Measurements from ENCODE around the gene RNF135.

DNA sequence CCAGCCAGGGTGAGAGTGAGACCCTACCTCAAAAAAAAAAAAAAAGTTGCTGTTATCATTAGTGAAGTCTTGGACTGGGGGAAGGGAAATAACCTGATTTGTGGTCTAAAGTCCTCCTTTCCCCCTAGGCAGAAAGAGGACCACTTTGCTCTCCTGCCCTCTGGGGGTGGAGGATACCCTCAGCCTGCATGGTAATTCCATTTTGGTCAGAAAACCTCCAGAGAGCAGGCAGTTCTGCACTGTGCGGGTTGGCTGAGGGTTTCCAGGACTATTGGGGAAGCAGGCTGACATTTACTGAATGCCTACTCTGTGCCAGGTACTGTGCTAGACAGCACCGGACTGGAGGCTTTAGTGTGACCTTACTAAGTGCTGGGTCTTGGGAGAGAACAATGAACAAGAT is 46.5 kb upstream of the RNF135 start:
- no peak for TF ChIP-seq POLR2A (IDR thresholded peaks at IDR 0.05; ENCODE audit: low read length)
- TF ChIP-seq, protein P1, sequence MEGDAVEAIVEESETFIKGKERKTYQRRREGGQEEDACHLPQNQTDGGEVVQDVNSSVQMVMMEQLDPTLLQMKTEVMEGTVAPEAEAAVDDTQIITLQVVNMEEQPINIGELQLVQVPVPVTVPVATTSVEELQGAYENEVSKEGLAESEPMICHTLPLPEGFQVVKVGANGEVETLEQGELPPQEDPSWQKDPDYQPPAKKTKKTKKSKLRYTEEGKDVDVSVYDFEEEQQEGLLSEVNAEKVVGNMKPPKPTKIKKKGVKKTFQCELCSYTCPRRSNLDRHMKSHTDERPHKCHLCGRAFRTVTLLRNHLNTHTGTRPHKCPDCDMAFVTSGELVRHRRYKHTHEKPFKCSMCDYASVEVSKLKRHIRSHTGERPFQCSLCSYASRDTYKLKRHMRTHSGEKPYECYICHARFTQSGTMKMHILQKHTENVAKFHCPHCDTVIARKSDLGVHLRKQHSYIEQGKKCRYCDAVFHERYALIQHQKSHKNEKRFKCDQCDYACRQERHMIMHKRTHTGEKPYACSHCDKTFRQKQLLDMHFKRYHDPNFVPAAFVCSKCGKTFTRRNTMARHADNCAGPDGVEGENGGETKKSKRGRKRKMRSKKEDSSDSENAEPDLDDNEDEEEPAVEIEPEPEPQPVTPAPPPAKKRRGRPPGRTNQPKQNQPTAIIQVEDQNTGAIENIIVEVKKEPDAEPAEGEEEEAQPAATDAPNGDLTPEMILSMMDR (IDR thresholded peaks at IDR 0.05): no peak
- TF ChIP-seq, protein P2, sequence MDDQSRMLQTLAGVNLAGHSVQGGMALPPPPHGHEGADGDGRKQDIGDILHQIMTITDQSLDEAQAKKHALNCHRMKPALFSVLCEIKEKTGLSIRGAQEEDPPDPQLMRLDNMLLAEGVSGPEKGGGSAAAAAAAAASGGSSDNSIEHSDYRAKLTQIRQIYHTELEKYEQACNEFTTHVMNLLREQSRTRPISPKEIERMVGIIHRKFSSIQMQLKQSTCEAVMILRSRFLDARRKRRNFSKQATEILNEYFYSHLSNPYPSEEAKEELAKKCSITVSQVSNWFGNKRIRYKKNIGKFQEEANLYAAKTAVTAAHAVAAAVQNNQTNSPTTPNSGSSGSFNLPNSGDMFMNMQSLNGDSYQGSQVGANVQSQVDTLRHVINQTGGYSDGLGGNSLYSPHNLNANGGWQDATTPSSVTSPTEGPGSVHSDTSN (IDR thresholded peaks at IDR 0.05): no peak
- TF ChIP-seq RNF2 (IDR thresholded peaks at IDR 0.05; ENCODE audit: borderline replicate concordance, low read depth): no peak
- no peak for TF ChIP-seq EP300 (IDR thresholded peaks at IDR 0.05)
- TF ChIP-seq MAZ (IDR thresholded peaks at IDR 0.05; ENCODE audit: borderline replicate concordance, low read depth, low read length): no peak

All from A549 (cell line).